Kidney (tissue), 14 donors: ENCODE measurements around the gene PLK2. TPM values are rescaled to one million over a fixed set of nuclear protein-coding genes. Genes with fewer than 3 reads are reported as not detected.

Experiments used
- DNase-seq, 5 donors: peaks; one replicate each; pipeline ENCODE4 v3.0.0-alpha.2; 2013 to 2020
- FAIRE-seq: peaks from 2 replicates; lab custom pipeline; 2012; peaks lifted over from hg19 to GRCh38; lab: Jason Lieb, UNC
- H3K27ac ChIP-seq, 2 donors: one replicate each; pipeline ENCODE4 v1.7.0; 2013; ENCODE audit warnings: low read depth in 2 of 2, low read length in 2 of 2, inconsistent platforms in 1 of 2
- H3K27me3 ChIP-seq: one replicate; pipeline ENCODE4 v1.7.1; 2013; ENCODE audit warnings: low read length, inconsistent platforms; ENCODE audit not compliant: control insufficient read depth, insufficient read depth
- H3K36me3 ChIP-seq, 3 donors: one replicate each; pipeline versions ENCODE4 v1.7.0 to v1.7.1; 2013; ENCODE audit warnings: low read length in 3 of 3, control low read depth in 1 of 3, inconsistent platforms in 1 of 3; ENCODE audit not compliant: insufficient read depth in 3 of 3, control insufficient read depth in 2 of 3
- H3K4me1 ChIP-seq, 3 donors: one replicate each; pipeline versions ENCODE4 v1.7.0 to v1.7.1; 2013; ENCODE audit warnings: low read length in 3 of 3, inconsistent platforms in 1 of 3, low read depth in 1 of 3; ENCODE audit not compliant: control insufficient read depth in 2 of 3, insufficient read depth in 2 of 3
- H3K4me3 ChIP-seq, 3 donors: one replicate each; pipeline versions ENCODE4 v1.7.0 to v1.8.1; 2013; ENCODE audit warnings: low read length in 3 of 3, control low read depth in 1 of 3, inconsistent platforms in 1 of 3
- H3K9ac ChIP-seq, 3 donors: one replicate each; pipeline versions ENCODE4 v1.7.0 to v1.7.1; 2013; ENCODE audit warnings: low read length in 3 of 3, control low read depth in 1 of 3, inconsistent platforms in 1 of 3
- H3K9me3 ChIP-seq, 3 donors: one replicate each; pipeline versions ENCODE4 v1.7.0 to v1.7.1; 2013; ENCODE audit warnings: low read length in 3 of 3, control low read depth in 1 of 3, inconsistent platforms in 1 of 3; ENCODE audit not compliant: control insufficient read depth in 2 of 3, insufficient read depth in 1 of 3
- intact Hi-C: fragments of 100-400 bp; cut with DNase I; formaldehyde crosslinking; loops from one replicate; pipeline ENCODE4 v1.11.1; 2022
- polyA plus RNA-seq: library from polyadenylated mRNA; stranded (reverse); fragments of 350-450 nt; fragmentation: Illumina TruSeq; extraction: RNeasy Lipid Tissue Mini Kit (QIAGEN cat#74804); gene quantifications from one replicate; pipeline ENCODE4 v1.2.3, GENCODE V29; 2014; ENCODE audit warnings: low read depth, low replicate concordance; ENCODE audit not compliant: insufficient read depth
- total RNA-seq: library from RNA; stranded (reverse); fragmentation: NEBNext Ultra II Directional; extraction: Animal tissue kit (Norgen Biotek cat#: 25700); gene quantifications from one replicate; pipeline ENCODE4 v1.2.1, GENCODE V29; 2021
- TF ChIP-seq, protein P1 (sequence below): IDR thresholded peaks from 3 replicates; pipeline ENCODE4 v1.5.1; 2012; ENCODE audit warnings: mild to moderate bottlenecking, moderate library complexity, borderline replicate concordance; ENCODE audit not compliant: insufficient read depth; ENCODE audit errors: extremely low read depth
- donor health status: control.
- donor health status: control.
- donor health status: control.
- donor health status: control.
- donor health status: control.
- donor health status: DM: yes; HTN: yes; CAD: no.
- donor health status: Normal renal cell carcinoma (clear cell type).

Gene PLK2
- total and polyA plus RNA-seq, 2 donors from 2014 or later, result 8.4 to 53.1 TPM

- H3K9me3 ChIP-seq, result no peaks in the 10 kb centered on the region
- no peaks in the 10 kb centered on the region for H3K36me3 ChIP-seq
- H3K9ac ChIP-seq, result no peak overlapping the region
- intact Hi-C loops, result no loop called here
- FAIRE-seq, result no peak
- no peak overlapping the region for H3K4me3 ChIP-seq
- H3K27ac ChIP-seq, result no peak overlapping the region
- DNase-seq, result no peak
- TF ChIP-seq, protein P1, sequence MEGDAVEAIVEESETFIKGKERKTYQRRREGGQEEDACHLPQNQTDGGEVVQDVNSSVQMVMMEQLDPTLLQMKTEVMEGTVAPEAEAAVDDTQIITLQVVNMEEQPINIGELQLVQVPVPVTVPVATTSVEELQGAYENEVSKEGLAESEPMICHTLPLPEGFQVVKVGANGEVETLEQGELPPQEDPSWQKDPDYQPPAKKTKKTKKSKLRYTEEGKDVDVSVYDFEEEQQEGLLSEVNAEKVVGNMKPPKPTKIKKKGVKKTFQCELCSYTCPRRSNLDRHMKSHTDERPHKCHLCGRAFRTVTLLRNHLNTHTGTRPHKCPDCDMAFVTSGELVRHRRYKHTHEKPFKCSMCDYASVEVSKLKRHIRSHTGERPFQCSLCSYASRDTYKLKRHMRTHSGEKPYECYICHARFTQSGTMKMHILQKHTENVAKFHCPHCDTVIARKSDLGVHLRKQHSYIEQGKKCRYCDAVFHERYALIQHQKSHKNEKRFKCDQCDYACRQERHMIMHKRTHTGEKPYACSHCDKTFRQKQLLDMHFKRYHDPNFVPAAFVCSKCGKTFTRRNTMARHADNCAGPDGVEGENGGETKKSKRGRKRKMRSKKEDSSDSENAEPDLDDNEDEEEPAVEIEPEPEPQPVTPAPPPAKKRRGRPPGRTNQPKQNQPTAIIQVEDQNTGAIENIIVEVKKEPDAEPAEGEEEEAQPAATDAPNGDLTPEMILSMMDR, result no peak
- no peaks in the 10 kb centered on the region for H3K4me1 ChIP-seq
- no peaks in the 10 kb centered on the region for H3K27me3 ChIP-seq
Measured at GRCh38 chr5:58446024-58446423, 13.9 kb downstream of the PLK2 start.

- no peaks in the 10 kb centered on the region for H3K27me3 ChIP-seq
- H3K9ac ChIP-seq, result no peak overlapping the region
- TF ChIP-seq, protein P1, result no peak
- intact Hi-C loops, result no loop called here
- no peak overlapping the region for H3K4me3 ChIP-seq
- no peak for FAIRE-seq
- H3K27ac ChIP-seq, result no peak overlapping the region
- no peaks in the 10 kb centered on the region for H3K36me3 ChIP-seq
- H3K9me3 ChIP-seq, result no peaks in the 10 kb centered on the region
- no peak for DNase-seq
- H3K4me1 ChIP-seq, result no peaks in the 10 kb centered on the region
Measured at GRCh38 chr5:58444805-58445204, 15.1 kb downstream of the PLK2 start.

DNA sequence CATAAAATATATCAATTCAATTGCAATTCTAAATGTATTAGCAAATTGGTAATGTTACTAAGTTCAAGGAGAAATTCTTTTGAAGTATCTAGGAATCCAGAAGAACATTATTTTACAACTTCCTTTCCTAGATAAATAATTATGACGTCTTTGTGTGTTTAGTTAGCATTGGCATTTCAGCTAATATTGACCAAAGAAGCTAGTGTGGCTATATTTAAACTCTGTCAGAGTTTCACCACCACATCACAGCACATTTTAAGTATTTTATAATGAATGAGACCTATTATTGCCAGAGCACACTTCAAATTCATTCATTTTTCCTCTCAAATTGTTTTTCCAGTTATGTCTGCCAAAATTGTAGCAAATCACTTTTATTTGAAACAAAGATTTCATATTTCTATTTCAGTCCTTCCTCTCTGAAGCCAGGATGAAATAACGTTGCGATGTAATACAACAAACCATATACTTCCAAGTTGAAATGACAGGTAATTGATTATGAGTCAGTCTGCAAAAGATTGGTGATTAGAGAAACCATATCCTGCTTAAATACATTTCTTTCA, 18.9 kb downstream of the PLK2 start:
- DNase-seq (no peak), FAIRE-seq (no peak)
- H3K4me1 ChIP-seq, result no peaks in the 10 kb centered on the region

More for the DNA sequence above, 18.9 kb downstream of the PLK2 start:
- intact Hi-C loops, result no loop called here
- TF ChIP-seq, protein P1, result no peak
- Histone ChIP-seq H3K9me3 (no peaks in the 10 kb centered on the region), H3K27me3 (no peaks in the 10 kb centered on the region), H3K4me3 (no peak overlapping the region), H3K27ac (no peak overlapping the region), H3K9ac (no peak overlapping the region), H3K36me3 (no peaks in the 10 kb centered on the region)
